ENCODE results near the gene VAV1. TPM values are rescaled to one million over a fixed set of nuclear protein-coding genes. Genes with fewer than 3 reads are reported as not detected.

Gene VAV1
- total RNA-seq, 2 experiments from 2014 or later, result 77.9 to 84.5 TPM

- H3K27me3 Mint-ChIP-seq, result no peaks in the 10 kb centered on the region
- no peak for DNase-seq
- peaks cover 68% of the 10 kb centered on the region for H3K4me1 Mint-ChIP-seq (ENCODE audit: low read depth)
- H3K27ac Mint-ChIP-seq, result peak overlapping the region; percentile 6
- H3K36me3 Mint-ChIP-seq, result peaks cover 31% of the 10 kb centered on the region
- no peak overlapping the region for H3K4me3 Mint-ChIP-seq
- peaks cover 6% of the 10 kb centered on the region for H3K9me3 Mint-ChIP-seq
- ChIA-PET POLR2A (interaction anchor here (1.1 kb wide), 1 partner anchor 9 kb away, joined by 3 read pairs; no protein-coding TSS in a partner anchor), CTCF (interaction anchor here (0.6 to 1.3 kb wide), 2 partner anchors 39 to 168 kb away, joined by 3 to 4 read pairs; partner anchors contain the start of gene VAV1)
- intact Hi-C loops (cut with micrococcal nuclease), result no loop called here
Measured at GRCh38 chr19:6811378-6811777, 38.9 kb downstream of the VAV1 start.

DNA sequence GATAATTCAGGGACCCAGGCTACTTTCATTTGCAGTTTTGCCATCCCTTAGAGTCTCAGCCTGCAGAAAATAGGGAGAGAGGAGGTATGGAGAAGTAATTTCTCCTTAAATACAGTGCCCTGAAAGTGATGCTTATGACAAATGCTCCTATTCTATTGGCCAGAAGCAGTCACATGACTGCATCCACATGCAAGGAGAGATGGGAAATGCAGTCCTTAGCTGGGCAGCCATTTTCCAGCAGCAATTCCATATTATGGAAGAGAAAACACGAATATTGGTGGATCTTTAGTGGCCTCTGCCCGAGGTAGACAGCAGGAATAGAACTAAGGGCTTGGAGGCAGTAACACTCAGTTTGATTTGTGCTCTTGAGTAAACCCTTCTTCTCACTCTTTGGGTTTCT lies 39.4 kb downstream of the VAV1 start:
- peaks cover 68% of the 10 kb centered on the region for H3K4me1 Mint-ChIP-seq (ENCODE audit: low read depth)
- ChIA-PET CTCF (interaction anchor here (0.6 to 1.3 kb wide), 2 partner anchors 40 to 168 kb away, joined by 3 to 4 read pairs; partner anchors contain the start of gene VAV1), POLR2A (interaction anchor here (1.0 to 1.1 kb wide), 2 partner anchors 9 to 11 kb away, joined by 3 read pairs; no protein-coding TSS in a partner anchor)
- peaks cover 30% of the 10 kb centered on the region for H3K36me3 Mint-ChIP-seq
- H3K27me3 Mint-ChIP-seq, result no peaks in the 10 kb centered on the region
- DNase-seq, result no peak
- intact Hi-C loops (cut with micrococcal nuclease), result loop anchor here (2.0 kb wide), 2 partner anchors 45 to 51 kb away; partner anchors contain the start of gene SH2D3A
- peaks cover 6% of the 10 kb centered on the region for H3K9me3 Mint-ChIP-seq
- H3K4me3 Mint-ChIP-seq, result no peak overlapping the region
- H3K27ac Mint-ChIP-seq, result peak overlapping the region; percentile 68

GRCh38 chr19:6812612-6813011 lies 40.1 kb downstream of the VAV1 start:
- intact Hi-C loops (cut with micrococcal nuclease), result loop anchor here (2.0 kb wide), 2 partner anchors 46 to 50 kb away; partner anchors contain the start of gene SH2D3A
- DNase-seq, result no peak
- Mint-ChIP-seq H3K9me3 (peaks cover 6% of the 10 kb centered on the region), H3K27ac (peak overlapping the region; percentile 68), H3K36me3 (peaks cover 30% of the 10 kb centered on the region), H3K4me1 (ENCODE audit: low read depth) (peaks cover 70% of the 10 kb centered on the region), H3K27me3 (no peaks in the 10 kb centered on the region), H3K4me3 (no peak overlapping the region)
- POLR2A ChIA-PET, result interaction anchor here (1.0 to 1.9 kb wide), 3 partner anchors 10 to 12 kb away, joined by 3 to 14 read pairs (median 3); no protein-coding TSS in a partner anchor
- CTCF ChIA-PET, result interaction anchor here (1.3 to 3.7 kb wide), 4 partner anchors 10 to 40 kb away, joined by 3 to 29 read pairs (median 11); partner anchors contain the start of gene VAV1

- ChIA-PET POLR2A (interaction anchor here (0.7 to 1.9 kb wide), 7 partner anchors 11 to 616 kb away, joined by 3 to 14 read pairs (median 5); partner anchors contain the start of genes SH2D3A and VAV1), CTCF (interaction anchor here (0.9 to 3.7 kb wide), 5 partner anchors 11 to 60 kb away, joined by 3 to 29 read pairs (median 7); partner anchors contain the start of gene VAV1)
- Mint-ChIP-seq H3K36me3 (peaks cover 33% of the 10 kb centered on the region), H3K4me3 (no peak overlapping the region), H3K9me3 (peaks cover 8% of the 10 kb centered on the region), H3K4me1 (ENCODE audit: low read depth) (peaks cover 70% of the 10 kb centered on the region), H3K27me3 (no peaks in the 10 kb centered on the region), H3K27ac (peak overlapping the region; percentile 73)
- peak; percentile 34 for DNase-seq
- intact Hi-C loops (cut with micrococcal nuclease), result loop anchor here (1.0 to 2.0 kb wide), 3 partner anchors 11 to 49 kb away; partner anchors contain the start of gene SH2D3A
Measured at GRCh38 chr19:6813659-6814058, 41.2 kb downstream of the VAV1 start.

GRCh38 chr19:6817179-6817578 lies 44.7 kb downstream of the VAV1 start:
- Mint-ChIP-seq H3K36me3 (peaks cover 46% of the 10 kb centered on the region), H3K9me3 (peaks cover 10% of the 10 kb centered on the region), H3K4me1 (ENCODE audit: low read depth) (peaks cover 50% of the 10 kb centered on the region), H3K4me3 (no peak overlapping the region), H3K27ac (peak overlapping the region; percentile 57), H3K27me3 (no peaks in the 10 kb centered on the region)
- POLR2A ChIA-PET, result no interaction called here
- CTCF ChIA-PET, result interaction anchor here (0.6 kb wide), 1 partner anchor 78 kb away, joined by 5 read pairs; no protein-coding TSS in a partner anchor
- intact Hi-C loops (cut with micrococcal nuclease), result no loop called here
- no peak for DNase-seq

- Mint-ChIP-seq H3K27me3 (no peaks in the 10 kb centered on the region), H3K36me3 (peaks cover 42% of the 10 kb centered on the region), H3K4me3 (no peak overlapping the region), H3K9me3 (peaks cover 7% of the 10 kb centered on the region), H3K27ac (peak overlapping the region; percentile 38), H3K4me1 (ENCODE audit: low read depth) (peaks cover 39% of the 10 kb centered on the region)
- POLR2A ChIA-PET, result no interaction called here
- no peak for DNase-seq
- CTCF ChIA-PET, result no interaction called here
- intact Hi-C loops (cut with micrococcal nuclease), result no loop called here
Measured at GRCh38 chr19:6818246-6818645, 45.7 kb downstream of the VAV1 start.

DNA sequence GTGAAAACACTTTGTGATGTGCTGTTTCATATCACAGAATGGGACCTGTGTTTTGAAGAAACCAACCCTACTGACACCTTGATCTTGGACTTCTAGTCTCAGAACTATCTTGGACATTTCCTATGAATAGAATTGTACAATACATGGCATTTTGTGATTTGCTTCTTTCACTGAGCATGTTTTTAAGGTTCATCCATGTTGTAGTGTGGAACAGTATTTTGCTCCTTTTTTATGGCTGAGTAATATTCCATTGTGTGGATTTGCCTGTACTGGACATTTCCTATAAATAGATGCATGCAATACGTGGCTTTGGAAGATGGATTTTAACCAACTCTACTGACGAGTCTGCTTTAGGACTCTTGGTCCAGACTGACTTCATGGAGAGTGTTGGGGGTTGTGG lies 46.8 kb downstream of the VAV1 start:
- DNase-seq, result no peak
- H3K27ac Mint-ChIP-seq, result no peak overlapping the region
- H3K36me3 Mint-ChIP-seq, result peaks cover 50% of the 10 kb centered on the region
- H3K27me3 Mint-ChIP-seq, result no peaks in the 10 kb centered on the region
- intact Hi-C loops (cut with micrococcal nuclease), result no loop called here
- CTCF ChIA-PET, result interaction anchor here (0.6 kb wide), 1 partner anchor 33 kb away, joined by 3 read pairs; no protein-coding TSS in a partner anchor
- POLR2A ChIA-PET, result no interaction called here
- H3K4me1 Mint-ChIP-seq (ENCODE audit: low read depth), result peaks cover 28% of the 10 kb centered on the region
- H3K4me3 Mint-ChIP-seq, result no peak overlapping the region
- H3K9me3 Mint-ChIP-seq, result peaks cover 7% of the 10 kb centered on the region

- peaks cover 7% of the 10 kb centered on the region for H3K9me3 Mint-ChIP-seq
- no peak for DNase-seq
- CTCF ChIA-PET, result interaction anchor here (0.6 kb wide), 2 partner anchors 32 to 330 kb away, joined by 3 to 4 read pairs; no protein-coding TSS in a partner anchor
- POLR2A ChIA-PET, result no interaction called here
- no peaks in the 10 kb centered on the region for H3K27me3 Mint-ChIP-seq
- peaks cover 57% of the 10 kb centered on the region for H3K36me3 Mint-ChIP-seq
- peaks cover 20% of the 10 kb centered on the region for H3K4me1 Mint-ChIP-seq (ENCODE audit: low read depth)
- H3K4me3 Mint-ChIP-seq, result no peak overlapping the region
- intact Hi-C loops (cut with micrococcal nuclease), result no loop called here
- no peak overlapping the region for H3K27ac Mint-ChIP-seq
Measured at GRCh38 chr19:6820237-6820636, 47.7 kb downstream of the VAV1 start.

DNA sequence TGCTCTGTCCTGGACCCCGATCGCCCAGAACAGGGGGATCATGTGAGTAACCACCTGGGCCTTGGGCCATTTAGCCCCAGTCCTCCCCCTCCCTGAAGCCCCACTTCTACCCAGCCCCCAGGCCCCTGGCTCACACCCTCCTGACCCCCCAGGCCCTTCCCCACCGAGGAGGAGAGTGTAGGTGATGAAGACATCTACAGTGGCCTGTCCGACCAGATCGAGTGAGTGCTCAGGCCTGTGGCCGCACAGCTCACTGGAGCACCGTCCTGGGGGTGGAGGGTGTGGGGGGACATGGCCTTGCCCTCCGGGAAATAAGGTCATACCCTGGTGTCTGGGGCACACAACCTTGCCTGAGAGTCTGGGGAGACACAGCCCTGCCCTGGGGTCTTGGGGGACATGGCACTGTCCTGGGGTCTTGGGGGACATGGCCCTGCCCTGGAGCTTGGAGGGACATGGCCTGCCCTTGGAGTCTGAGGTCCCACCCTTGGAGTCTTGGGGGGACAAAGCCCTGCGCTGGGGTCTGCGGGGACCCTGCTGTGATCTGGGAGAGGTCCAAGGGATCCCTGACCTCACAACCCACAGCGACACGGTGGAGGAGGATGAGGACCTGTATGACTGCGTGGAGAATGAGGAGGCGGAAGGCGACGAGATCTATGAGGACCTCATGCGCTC lies 49.3 kb downstream of the VAV1 start:
- ChIA-PET CTCF (no interaction called here), POLR2A (no interaction called here)
- H3K27ac Mint-ChIP-seq, result no peak overlapping the region
- no peak overlapping the region for H3K4me3 Mint-ChIP-seq
- peaks cover 55% of the 10 kb centered on the region for H3K36me3 Mint-ChIP-seq
- peaks cover 9% of the 10 kb centered on the region for H3K4me1 Mint-ChIP-seq (ENCODE audit: low read depth)
- no peak for DNase-seq
- intact Hi-C loops (cut with micrococcal nuclease), result no loop called here
- no peaks in the 10 kb centered on the region for H3K27me3 Mint-ChIP-seq
- H3K9me3 Mint-ChIP-seq, result peaks cover 7% of the 10 kb centered on the region

GRCh38 chr19:6822311-6822670 lies 49.8 kb downstream of the VAV1 start:
- H3K4me1 Mint-ChIP-seq (ENCODE audit: low read depth), result peaks cover 6% of the 10 kb centered on the region
- peaks cover 7% of the 10 kb centered on the region for H3K9me3 Mint-ChIP-seq
- intact Hi-C loops (cut with micrococcal nuclease), result no loop called here
- H3K4me3 Mint-ChIP-seq, result no peak overlapping the region
- POLR2A ChIA-PET, result no interaction called here
- DNase-seq, result no peak
- peaks cover 59% of the 10 kb centered on the region for H3K36me3 Mint-ChIP-seq
- CTCF ChIA-PET, result no interaction called here
- no peaks in the 10 kb centered on the region for H3K27me3 Mint-ChIP-seq
- H3K27ac Mint-ChIP-seq, result no peak overlapping the region

DNA sequence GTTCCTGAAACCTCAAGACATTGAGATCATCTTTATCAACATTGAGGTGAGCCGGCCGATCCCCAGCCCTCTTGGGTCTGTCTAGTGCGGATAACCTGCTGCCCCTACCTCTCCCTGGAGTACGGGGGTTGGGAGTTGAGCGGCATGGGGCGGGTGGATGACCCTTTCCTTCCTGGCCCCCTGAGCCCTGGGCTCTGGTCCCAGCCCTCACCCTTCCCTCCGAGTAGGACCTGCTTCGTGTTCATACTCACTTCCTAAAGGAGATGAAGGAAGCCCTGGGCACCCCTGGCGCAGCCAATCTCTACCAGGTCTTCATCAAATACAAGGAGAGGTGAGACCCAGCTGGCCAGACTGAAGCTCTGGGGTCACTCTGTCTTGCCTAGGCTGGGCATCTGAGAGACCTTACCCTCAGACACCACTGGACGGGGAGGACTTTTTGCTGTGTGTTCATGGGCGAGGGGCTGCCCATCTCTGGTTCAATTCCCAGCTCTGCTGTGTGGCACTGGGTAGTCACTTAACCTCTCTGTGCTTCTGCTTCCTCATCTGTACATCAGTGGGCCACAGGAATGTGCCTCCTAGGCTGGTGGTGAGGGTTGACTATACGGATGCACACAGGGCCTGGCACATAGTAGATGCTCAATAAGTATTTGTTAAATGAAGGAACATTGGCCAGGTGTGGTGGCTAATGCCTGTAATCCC lies 52.7 kb downstream of the VAV1 start:
- no peak overlapping the region for H3K4me3 Mint-ChIP-seq
- H3K9me3 Mint-ChIP-seq, result no peaks in the 10 kb centered on the region
- DNase-seq, result no peak
- H3K27ac Mint-ChIP-seq, result no peak overlapping the region
- H3K27me3 Mint-ChIP-seq, result no peaks in the 10 kb centered on the region
- ChIA-PET CTCF (no interaction called here), POLR2A (no interaction called here)
- peaks cover 5% of the 10 kb centered on the region for H3K4me1 Mint-ChIP-seq (ENCODE audit: low read depth)
- H3K36me3 Mint-ChIP-seq, result peaks cover 62% of the 10 kb centered on the region
- intact Hi-C loops (cut with micrococcal nuclease), result no loop called here

DNA sequence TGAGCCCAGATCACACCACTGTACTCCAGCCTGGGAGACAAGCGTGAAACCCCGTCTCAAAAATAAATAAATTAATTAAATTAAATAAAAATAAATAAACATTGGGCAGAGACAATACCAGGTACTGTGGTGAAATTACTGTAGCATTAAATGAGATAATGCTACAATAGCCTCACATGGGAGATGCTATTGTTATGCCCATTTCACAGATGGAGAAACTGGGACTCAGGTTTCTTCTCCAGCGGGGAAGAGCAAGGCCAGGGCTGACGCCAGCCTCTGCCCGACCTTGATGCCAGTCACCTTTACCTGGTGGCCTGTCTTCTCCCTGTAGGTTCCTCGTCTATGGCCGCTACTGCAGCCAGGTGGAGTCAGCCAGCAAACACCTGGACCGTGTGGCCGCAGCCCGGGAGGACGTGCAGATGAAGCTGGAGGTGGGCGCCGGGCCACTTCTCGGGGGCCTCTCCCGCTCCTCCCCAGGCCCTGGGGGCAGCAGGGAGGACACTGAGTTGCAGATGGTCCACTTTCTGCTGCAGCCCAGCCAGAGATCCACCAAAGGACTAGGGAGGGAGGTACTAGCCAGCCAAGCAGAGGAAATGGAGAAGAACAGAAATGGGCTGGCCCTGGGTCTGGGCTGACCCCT lies 53.9 kb downstream of the VAV1 start:
- POLR2A ChIA-PET, result interaction anchor here (1.2 kb wide), 1 partner anchor 11 kb away, joined by 3 read pairs; no protein-coding TSS in a partner anchor

More for the DNA sequence above, 53.9 kb downstream of the VAV1 start:
- CTCF ChIA-PET, result no interaction called here
- no peak for DNase-seq
- Mint-ChIP-seq H3K4me3 (no peak overlapping the region), H3K4me1 (ENCODE audit: low read depth) (peaks cover 5% of the 10 kb centered on the region), H3K9me3 (no peaks in the 10 kb centered on the region), H3K27me3 (no peaks in the 10 kb centered on the region), H3K36me3 (peaks cover 58% of the 10 kb centered on the region), H3K27ac (no peak overlapping the region)
- intact Hi-C loops (cut with micrococcal nuclease), result no loop called here

Measured in activated CD4-positive, alpha-beta memory T cell treated with anti-CD3 and anti-CD28 coated beads for 36 hours (primary cell).